Bronchus fibroblast of lung (primary cell): ENCODE results near the gene CTPS2. TPM values are rescaled to one million over a fixed set of nuclear protein-coding genes. Genes with fewer than 3 reads are reported as not detected.

Experiments
- total RNA-seq: library from RNA; depleted of rRNA; stranded (reverse); fragments of >200 nt; gene quantifications from 2 replicates; pipeline ENCODE4 v1.2.3, GENCODE V29; 2015

The CTPS2 gene, protein sequence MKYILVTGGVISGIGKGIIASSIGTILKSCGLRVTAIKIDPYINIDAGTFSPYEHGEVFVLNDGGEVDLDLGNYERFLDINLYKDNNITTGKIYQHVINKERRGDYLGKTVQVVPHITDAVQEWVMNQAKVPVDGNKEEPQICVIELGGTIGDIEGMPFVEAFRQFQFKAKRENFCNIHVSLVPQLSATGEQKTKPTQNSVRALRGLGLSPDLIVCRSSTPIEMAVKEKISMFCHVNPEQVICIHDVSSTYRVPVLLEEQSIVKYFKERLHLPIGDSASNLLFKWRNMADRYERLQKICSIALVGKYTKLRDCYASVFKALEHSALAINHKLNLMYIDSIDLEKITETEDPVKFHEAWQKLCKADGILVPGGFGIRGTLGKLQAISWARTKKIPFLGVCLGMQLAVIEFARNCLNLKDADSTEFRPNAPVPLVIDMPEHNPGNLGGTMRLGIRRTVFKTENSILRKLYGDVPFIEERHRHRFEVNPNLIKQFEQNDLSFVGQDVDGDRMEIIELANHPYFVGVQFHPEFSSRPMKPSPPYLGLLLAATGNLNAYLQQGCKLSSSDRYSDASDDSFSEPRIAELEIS
- 11.9 TPM in 2 replicates for total RNA-seq

DNA sequence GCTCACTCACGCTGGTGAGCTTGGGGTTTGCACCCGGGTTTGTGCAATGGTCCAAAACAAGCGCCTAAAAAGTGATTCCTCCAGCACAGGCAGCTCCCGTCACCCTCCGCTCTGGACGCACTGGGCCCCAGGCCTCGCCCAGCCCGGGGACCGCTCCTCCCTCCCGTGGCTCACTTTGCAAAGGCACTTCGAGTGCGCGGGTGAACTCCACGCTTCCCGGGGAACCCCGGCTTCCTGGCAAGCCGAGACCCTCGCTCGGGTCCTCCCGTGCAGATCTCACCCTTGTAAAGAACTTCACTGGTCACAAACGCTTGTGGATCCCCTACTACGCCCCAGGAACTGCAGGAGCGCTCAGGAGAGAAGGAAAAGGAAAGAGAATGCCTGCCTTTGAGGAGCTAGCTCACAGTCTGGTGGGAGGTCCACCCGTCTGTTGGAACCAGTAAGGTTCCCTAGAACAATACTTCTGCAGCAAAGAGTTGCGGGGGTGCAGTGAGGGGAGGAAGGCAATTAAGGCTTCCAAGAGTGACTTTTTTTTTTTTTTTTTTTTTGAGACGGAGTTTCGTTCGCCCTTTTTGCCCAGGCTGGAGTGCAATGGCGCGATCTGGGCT lies at the start of gene CTPS2:
CTPS2 (minus strand) TSS at position 122 of the 608 bp plus-strand sequence. CDS start 9,767 bp downstream, outside the sequence.

DNA sequence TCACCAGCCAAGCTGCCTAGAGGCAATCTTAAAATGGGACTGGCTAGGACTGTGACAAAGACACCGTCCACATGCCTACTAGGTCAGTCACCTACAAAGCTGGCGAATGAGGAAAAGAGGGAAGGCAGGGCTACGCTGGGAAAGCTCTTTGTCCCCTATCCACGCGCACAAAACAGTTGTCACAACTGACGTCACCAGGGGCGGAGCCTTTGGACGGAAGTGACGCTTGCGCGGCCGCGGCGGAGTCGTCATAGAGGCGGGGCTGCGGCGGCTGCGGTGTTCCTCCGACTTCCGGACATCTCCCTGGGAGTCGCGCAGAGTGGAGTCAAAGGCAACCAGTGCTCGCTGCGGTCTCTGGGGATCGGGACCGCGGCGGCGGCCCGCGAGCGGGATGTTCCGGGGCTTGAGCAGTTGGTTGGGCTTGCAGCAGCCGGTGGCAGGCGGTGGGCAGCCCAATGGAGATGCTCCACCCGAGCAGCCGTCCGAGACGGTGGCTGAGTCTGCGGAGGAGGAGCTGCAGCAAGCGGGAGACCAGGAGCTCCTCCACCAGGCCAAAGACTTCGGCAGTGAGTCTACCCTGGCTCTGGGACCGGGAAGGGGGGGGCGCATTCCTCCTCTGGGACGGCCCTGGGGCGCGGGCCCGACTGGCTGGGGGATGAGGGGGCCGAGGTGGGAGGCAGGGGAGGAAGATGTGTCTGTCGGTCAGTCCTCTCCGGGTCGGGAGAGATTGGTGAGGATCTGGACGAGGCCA lies 7.0 kb upstream of the CTPS2 start, which contains the start of gene SYAP1:
SYAP1 (plus strand) TSS at position 279 of the 751 bp plus-strand sequence; CDS start at position 392, 113 bp downstream.

DNA sequence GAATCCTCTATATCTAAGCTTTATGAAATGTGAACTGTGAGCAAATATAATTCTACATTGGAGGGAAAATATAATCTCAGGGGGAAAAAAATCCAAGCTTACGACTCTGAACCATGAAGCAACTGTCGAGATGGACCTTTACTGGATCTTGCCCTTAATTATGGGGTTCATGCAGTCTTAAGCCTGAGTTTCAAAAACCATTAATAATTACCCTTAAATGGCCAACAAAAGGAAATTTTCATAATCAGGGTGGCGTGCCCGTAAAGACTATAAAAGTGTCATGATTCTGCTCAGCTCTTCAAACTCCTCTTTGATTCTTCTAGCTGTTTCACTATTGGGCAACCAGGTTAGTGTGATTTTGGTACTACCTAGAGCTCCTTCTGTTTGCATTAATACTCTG lies 62.6 kb downstream of the CTPS2 start, which contains the start of gene S100G:
S100G (plus strand) TSS at position 301 of the 400 bp plus-strand sequence. CDS start 849 bp downstream, outside the sequence.

Other genes starting within 250 kb of the CTPS2 start
- gene S100G, start 62.5 kb downstream of the CTPS2 start, total RNA-seq: not detected in 2 replicates
- 18.4 and 22.5 TPM in 2 replicates for gene SYAP1, start 6.9 kb upstream of the CTPS2 start, total RNA-seq
- 5.8 and 6.6 TPM in 2 replicates for gene TXLNG, start 73.8 kb upstream of the CTPS2 start, total RNA-seq
- 127 and 134 TPM in 2 replicates for gene RBBP7, start 157.7 kb upstream of the CTPS2 start, total RNA-seq
- gene REPS2, start 234.0 kb upstream of the CTPS2 start, total RNA-seq: 0.74 and 1.0 TPM in 2 replicates